Transverse colon (tissue), 4 donors: ENCODE measurements around the gene MGST2. TPM values are rescaled to one million over a fixed set of nuclear protein-coding genes. Genes with fewer than 3 reads are reported as not detected.
A peak's percentile ranks its signal among the peaks of the same experiment; 100 is the strongest.
"Not testable (repeated sequence)": the region's sequence is repeated elsewhere in the genome, so short reads cannot be mapped to it uniquely, and the experiment has no call there.

Source experiments
- DNase-seq: peaks from one replicate; pipeline ENCODE4 v3.0.0-alpha.2; 2019
- H3K27ac ChIP-seq, 4 donors: fragments of 200-600 bp; sonication (generic); 2 replicates each; pipeline ENCODE4 v1.5.1; 2016 to 2018; ENCODE audit warnings: inconsistent platforms in 4 of 4
- H3K27me3 ChIP-seq: fragments of 200-600 bp; sonication (generic); 2 replicates; pipeline ENCODE4 v1.5.1; 2017; ENCODE audit warnings: inconsistent platforms
- H3K36me3 ChIP-seq, 4 donors: fragments of 200-600 bp; sonication (generic); 2 replicates each; pipeline ENCODE4 v1.5.1; 2017 to 2019; ENCODE audit warnings: inconsistent platforms in 4 of 4
- H3K4me1 ChIP-seq, 4 donors: fragments of 200-600 bp; sonication (generic); 2 replicates each; pipeline ENCODE4 v1.5.1; 2017 to 2020; ENCODE audit warnings: inconsistent platforms in 4 of 4
- H3K4me3 ChIP-seq, 4 donors: fragments of 200-600 bp; sonication (generic); 1 replicate in 1 of 4; 2 replicates in 3 of 4; pipeline versions ENCODE4 v1.5.1 to v1.6.1; 2017 to 2019; ENCODE audit warnings: inconsistent platforms in 4 of 4
- H3K9me3 ChIP-seq, 2 donors: fragments of 200-600 bp; sonication (generic); 2 replicates each; pipeline ENCODE4 v1.5.1; 2017 to 2019; ENCODE audit warnings: inconsistent platforms in 2 of 2
- EP300 ChIP-seq: sonication (generic); formaldehyde crosslinking; IDR thresholded peaks from one replicate; pipeline ENCODE4 v1.6.1; 2017; ENCODE audit warnings: antibody characterized with exemption, low read depth
- POLR2A ChIP-seq: fragments of 450-650 bp; IDR thresholded peaks from one replicate; pipeline ENCODE4 v1.6.1; 2016; ENCODE audit warnings: antibody characterized with exemption, mild to moderate bottlenecking, moderate library complexity
- POLR2AphosphoS5 ChIP-seq, 3 donors: sonication (generic); formaldehyde crosslinking; IDR thresholded peaks; one replicate each; pipeline ENCODE4 v1.6.1; 2016; ENCODE audit warnings: antibody characterized with exemption in 3 of 3
- WGBS, 2 donors: methylation state at CpG; one replicate each; pipeline ENCODE4 v1.1.5; 2018; ENCODE audit warnings: low coverage in 1 of 2; 5-methylcytosine and 5-hydroxymethylcytosine counted together
- in situ Hi-C, 4 donors: fragments of 200-750 bp; cut with MboI; loops; one replicate each; pipeline versions ENCODE4 v1.15.0 to v1.15.1; 2017; ENCODE audit warnings: low sequenced_read_pairs in 3 of 4, low pct_ligation_motif_present in 1 of 4, low pct_unique_long_range_greater_than_20kb in 1 of 4
- intact Hi-C: fragments of 100-400 bp; cut with DNase I; formaldehyde crosslinking; loops from one replicate; pipeline ENCODE4 v1.15.1; 2023; ENCODE audit warnings: low total_unique reads
- total RNA-seq, 4 donors: library from RNA; depleted of rRNA; stranded (reverse); fragments of >200 nt; gene quantifications; one replicate each; pipeline ENCODE4 v1.1.0, GENCODE V29; 2016
- TF ChIP-seq, protein P1 (sequence below), 5 experiments: fragments of 200-600 bp in 3 of 5; fragments of 450-650 bp in 2 of 5; sonication (generic) in 3 of 5; IDR thresholded peaks; 1 replicate in 2 of 5; 2 replicates in 3 of 5; pipeline ENCODE4 v1.5.1; 2016 to 2017; ENCODE audit warnings: antibody characterized with exemption in 5 of 5, inconsistent platforms in 3 of 5, mild to moderate bottlenecking in 2 of 5, moderate library complexity in 1 of 5

The MGST2 gene
- total RNA-seq, 4 donors from 2014 or later = 3.4 to 91.5 (median 39.4) TPM

DNA sequence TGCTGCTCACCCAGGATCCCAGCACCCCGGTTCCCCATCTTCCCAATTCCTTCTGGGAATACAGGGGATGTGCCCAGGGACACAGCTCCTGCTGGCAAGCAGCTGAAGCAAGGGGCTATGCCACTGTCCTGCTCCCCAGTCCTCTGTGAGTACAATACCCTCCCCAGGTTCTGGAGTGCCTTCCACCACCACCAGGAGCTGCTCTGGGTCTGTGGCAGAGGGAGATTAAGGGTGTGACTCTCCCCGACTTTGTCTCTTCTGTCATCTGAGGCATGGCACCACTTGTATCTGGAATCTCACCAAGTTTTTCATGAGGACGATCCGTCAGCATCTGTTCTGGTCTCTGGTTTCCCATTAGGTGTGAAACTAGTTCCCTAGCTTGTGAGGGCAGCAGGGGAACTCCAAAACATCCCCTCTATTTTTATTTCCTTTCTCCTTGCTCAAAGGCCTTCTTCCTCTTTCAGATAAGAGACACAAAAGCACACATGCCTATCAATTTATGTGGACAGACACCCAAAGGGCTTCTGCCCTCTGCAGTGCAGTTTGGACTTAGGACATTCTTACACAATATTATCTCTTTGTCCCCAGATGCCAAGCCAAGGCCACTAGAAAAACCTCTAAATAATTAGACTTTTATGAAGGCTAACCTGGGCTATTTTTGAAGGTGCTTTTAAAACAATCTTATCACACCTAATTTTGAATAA is 26.8 kb downstream of the MGST2 start:
- intact Hi-C loops (no loop called here), in situ Hi-C loops (no loop called here)
- Histone ChIP-seq H3K9me3 (peaks cover 0 to 6% of the 10 kb centered on the region in 2 donors), H3K27me3 (no peaks in the 10 kb centered on the region), H3K4me3 (no peak overlapping the region), H3K36me3 (peaks cover 0 to 26% (median 13%) of the 10 kb centered on the region in 4 donors), H3K27ac (no peak overlapping the region), H3K4me1 (peaks cover 0 to 7% (median 2%) of the 10 kb centered on the region in 4 donors)
- DNase-seq = no peak
- TF ChIP-seq POLR2A (no peak), POLR2AphosphoS5 (IDR thresholded peaks at IDR 0.05) (no peak), EP300 (no peak)
- TF ChIP-seq, protein P1, sequence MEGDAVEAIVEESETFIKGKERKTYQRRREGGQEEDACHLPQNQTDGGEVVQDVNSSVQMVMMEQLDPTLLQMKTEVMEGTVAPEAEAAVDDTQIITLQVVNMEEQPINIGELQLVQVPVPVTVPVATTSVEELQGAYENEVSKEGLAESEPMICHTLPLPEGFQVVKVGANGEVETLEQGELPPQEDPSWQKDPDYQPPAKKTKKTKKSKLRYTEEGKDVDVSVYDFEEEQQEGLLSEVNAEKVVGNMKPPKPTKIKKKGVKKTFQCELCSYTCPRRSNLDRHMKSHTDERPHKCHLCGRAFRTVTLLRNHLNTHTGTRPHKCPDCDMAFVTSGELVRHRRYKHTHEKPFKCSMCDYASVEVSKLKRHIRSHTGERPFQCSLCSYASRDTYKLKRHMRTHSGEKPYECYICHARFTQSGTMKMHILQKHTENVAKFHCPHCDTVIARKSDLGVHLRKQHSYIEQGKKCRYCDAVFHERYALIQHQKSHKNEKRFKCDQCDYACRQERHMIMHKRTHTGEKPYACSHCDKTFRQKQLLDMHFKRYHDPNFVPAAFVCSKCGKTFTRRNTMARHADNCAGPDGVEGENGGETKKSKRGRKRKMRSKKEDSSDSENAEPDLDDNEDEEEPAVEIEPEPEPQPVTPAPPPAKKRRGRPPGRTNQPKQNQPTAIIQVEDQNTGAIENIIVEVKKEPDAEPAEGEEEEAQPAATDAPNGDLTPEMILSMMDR (IDR thresholded peaks at IDR 0.05) = no peak
- 48% methylated on average over 4 of the region's 4 CpGs; no CpG with 5 or more reads in 1 of the 2 donors for WGBS, 2 donors

DNA sequence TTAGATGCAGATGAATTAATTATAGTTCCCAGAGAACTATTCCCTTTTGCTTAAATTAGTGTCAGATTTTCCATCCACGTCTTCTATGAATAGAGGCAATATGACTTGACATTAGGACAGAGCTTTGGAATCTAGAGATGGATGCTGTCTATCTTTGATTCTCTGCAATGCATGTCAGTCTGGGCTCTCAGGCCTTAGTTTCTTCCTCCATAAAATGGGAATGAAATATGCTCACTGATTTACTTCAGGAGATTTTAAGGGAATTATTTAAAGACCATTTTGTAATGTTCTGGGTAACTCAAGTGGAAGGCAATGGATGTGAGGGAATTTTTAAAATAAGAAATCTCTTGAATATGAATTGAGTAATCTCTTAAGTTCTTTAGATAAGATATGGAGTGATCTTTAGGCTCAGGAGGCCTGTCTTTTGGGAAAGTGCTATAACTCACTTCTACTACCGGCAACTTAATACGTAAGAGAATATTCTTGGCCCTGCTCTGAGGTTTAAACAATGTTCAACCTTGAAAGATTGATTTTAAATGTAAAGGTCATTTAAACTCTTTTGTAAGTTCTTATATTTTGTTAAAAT is 29.0 kb downstream of the MGST2 start:
- no peak overlapping the region for H3K27ac ChIP-seq
- DNase-seq = no peak
- H3K9me3 ChIP-seq = peaks cover 0 to 6% of the 10 kb centered on the region in 2 donors
- peaks cover 0 to 7% (median 2%) of the 10 kb centered on the region in 4 donors for H3K4me1 ChIP-seq
- H3K36me3 ChIP-seq = peaks cover 0 to 26% (median 13%) of the 10 kb centered on the region in 4 donors
- 87 to 90% methylated on average over 3 of the region's 3 CpGs for WGBS, 2 donors
- intact Hi-C loops (no loop called here), in situ Hi-C loops (no loop called here)
- H3K27me3 ChIP-seq = no peaks in the 10 kb centered on the region
- TF ChIP-seq POLR2AphosphoS5 (IDR thresholded peaks at IDR 0.05) (no peak), EP300 (no peak), POLR2A (no peak)
- TF ChIP-seq, protein P1 (IDR thresholded peaks at IDR 0.05) = no peak
- no peak overlapping the region for H3K4me3 ChIP-seq

GRCh38 chr4:139696491-139696890 is 30.9 kb downstream of the MGST2 start:
- H3K4me3 ChIP-seq = no peak overlapping the region
- intact Hi-C loops = no loop called here
- TF ChIP-seq POLR2AphosphoS5 (IDR thresholded peaks at IDR 0.05) (no peak), EP300 (no peak), POLR2A (no peak)
- TF ChIP-seq, protein P1 (IDR thresholded peaks at IDR 0.05) = no peak
- peaks cover 0 to 26% (median 13%) of the 10 kb centered on the region in 4 donors for H3K36me3 ChIP-seq
- 89 to 92% methylated on average over 3 to 5 of the region's 5 CpGs for WGBS, 2 donors
- no peak overlapping the region for H3K27ac ChIP-seq
- H3K27me3 ChIP-seq = no peaks in the 10 kb centered on the region
- H3K9me3 ChIP-seq = peaks cover 0 to 6% of the 10 kb centered on the region in 2 donors
- no peak for DNase-seq
- H3K4me1 ChIP-seq = peaks cover 0 to 7% (median 2%) of the 10 kb centered on the region in 4 donors
- in situ Hi-C loops = no loop called here

DNA sequence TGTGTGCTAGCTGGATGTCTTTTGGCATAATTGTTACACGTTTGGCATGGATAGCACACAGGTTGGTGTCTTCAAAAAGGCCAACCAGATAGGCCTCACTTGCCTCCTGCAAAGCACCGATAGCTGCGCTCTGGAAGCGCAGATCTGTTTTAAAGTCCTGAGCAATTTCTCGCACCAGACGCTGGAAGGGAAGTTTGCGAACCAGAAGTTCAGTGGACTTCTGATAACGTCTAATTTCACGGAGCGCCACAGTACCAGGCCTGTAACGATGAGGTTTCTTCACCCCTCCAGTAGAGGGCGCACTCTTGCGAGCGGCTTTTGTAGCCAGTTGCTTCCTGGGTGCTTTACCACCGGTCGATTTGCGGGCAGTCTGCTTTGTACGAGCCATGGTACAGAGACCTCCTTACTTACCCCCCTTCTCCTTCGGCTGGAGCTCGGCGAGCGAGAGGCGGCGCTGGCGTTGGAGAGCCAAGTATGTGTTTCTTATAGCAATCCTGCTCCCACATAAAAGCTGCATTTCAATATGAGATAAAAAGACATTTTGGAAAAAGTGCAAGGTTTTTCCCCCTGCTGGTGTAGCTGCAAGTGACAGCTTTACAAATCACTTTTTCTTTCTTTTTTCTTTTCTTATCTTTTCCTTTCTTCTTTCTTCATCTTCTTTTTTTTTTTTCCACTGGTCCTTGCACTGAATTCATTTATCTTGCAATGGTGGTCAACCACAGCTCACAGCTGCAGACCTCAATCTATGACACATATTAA is 32.7 kb downstream of the MGST2 start:
- H3K4me1 ChIP-seq, H3K9me3 ChIP-seq, intact Hi-C loops, H3K4me3 ChIP-seq, H3K27me3 ChIP-seq, H3K27ac ChIP-seq, DNase-seq, in situ Hi-C loops: not testable (repeated sequence)
- TF ChIP-seq, protein P1 (IDR thresholded peaks at IDR 0.05) = peak in 1 of 5 experiments; percentile 8
- peaks cover 0 to 26% (median 13%) of the 10 kb centered on the region in 4 donors for H3K36me3 ChIP-seq
- WGBS, 2 donors = 95 to 100% methylated on average over 7 to 25 of the region's 25 CpGs
